Mucosa of gallbladder (tissue), 1 donor: ENCODE results near the gene GNE. TPM values are rescaled to one million over a fixed set of nuclear protein-coding genes. Genes with fewer than 3 reads are reported as not detected.
"Not testable (repeated sequence)": the region's sequence is repeated elsewhere in the genome, so short reads cannot be mapped to it uniquely, and the experiment has no call there.

ENCODE experiments used
- DNase-seq: peaks from one replicate; pipeline ENCODE4 v3.0.0-alpha.2; 2020; ENCODE audit warnings: low spot score
- total RNA-seq: library from RNA; stranded (reverse); gene quantifications from one replicate; pipeline ENCODE4 v1.2.1, GENCODE V29; 2021
- donor health status: DM: no; HTN: no; CAD: no.

Gene GNE, protein sequence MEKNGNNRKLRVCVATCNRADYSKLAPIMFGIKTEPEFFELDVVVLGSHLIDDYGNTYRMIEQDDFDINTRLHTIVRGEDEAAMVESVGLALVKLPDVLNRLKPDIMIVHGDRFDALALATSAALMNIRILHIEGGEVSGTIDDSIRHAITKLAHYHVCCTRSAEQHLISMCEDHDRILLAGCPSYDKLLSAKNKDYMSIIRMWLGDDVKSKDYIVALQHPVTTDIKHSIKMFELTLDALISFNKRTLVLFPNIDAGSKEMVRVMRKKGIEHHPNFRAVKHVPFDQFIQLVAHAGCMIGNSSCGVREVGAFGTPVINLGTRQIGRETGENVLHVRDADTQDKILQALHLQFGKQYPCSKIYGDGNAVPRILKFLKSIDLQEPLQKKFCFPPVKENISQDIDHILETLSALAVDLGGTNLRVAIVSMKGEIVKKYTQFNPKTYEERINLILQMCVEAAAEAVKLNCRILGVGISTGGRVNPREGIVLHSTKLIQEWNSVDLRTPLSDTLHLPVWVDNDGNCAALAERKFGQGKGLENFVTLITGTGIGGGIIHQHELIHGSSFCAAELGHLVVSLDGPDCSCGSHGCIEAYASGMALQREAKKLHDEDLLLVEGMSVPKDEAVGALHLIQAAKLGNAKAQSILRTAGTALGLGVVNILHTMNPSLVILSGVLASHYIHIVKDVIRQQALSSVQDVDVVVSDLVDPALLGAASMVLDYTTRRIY
- total RNA-seq = 24.6 TPM

DNA sequence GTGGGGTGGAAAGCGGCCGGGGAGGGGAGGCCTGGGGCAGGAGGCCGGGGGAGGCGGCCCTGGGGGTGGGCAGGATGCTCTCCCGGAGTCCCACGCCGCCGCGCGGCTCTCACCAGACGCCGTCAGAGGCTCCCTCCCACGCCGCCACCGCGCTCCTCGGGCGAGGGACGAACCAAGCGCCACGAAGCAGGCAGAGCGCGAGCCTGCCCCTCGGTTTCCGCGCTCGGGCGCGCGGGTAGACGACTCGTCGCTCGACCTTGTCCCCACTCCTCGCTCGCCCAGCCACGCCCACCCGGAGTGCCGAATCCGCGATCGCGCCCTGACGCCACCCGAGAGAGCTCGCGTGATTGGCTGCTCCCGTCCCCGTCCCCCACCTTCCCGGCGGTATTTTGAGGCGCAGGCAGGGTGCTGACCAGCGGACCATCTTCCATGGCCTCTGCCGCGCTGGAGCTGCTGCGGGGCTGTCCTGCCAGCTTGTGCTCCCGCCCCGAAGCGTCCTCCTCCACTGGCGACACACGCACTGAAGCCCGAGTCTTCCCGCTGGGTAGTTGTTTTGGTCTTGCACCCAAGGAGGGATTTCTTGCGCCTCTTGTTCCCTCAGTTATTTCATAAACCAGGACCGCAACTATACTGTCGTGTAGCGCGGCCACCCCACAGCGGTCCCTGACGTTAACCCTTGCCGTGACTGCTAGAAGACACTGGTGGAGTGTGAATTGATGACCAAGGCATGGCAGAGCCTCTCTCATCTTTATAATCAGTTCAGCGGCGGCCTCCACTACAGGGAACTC is at the start of gene GNE:
Gene GNE, minus strand, starts transcription at position 241 of the 788 bp plus-strand sequence. CDS start 9,093 bp downstream, outside the sequence.
- DNase-seq = peak; percentile 97

DNA sequence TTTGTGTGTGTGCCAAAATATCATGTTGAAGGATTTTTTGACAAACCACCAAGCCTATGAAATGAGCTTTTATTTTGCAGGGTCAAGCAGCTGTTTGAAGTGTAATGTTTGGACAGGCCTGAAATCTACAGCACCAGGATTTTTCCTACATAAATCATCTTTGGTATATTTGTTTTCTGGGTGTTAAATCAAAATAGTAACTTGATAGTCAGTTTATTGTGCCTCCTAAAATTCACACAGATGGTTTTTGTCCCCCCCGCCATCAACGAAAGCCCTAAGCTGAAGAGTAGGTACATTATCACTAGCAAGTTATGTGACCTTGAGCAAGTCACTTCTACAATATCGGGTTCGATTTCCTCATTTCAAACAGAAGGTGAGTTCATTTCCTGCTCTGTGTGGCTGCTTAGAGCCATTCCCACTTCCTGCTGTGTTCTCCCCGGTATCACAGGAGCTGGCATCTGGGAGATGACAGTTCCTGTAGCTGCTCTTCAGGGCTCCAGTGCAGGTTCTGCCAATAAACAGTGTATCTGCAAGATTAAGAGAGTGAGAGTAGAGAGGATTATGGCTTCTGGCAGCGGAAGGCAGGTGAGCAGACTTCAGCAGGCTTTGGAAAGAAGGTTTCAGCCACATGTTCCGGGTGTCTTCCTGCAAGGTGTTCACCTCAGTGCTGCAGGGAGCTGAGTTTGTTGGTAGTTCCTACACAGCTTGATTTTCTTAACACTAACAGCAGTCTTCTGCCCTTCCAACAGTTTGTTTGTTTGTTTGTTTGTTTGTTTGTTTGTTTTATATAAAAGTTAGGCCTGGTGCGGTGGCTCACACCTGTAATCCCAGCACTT is 48.4 kb upstream of the GNE start:
- no peak for DNase-seq

GRCh38 chr9:36304366-36304765 is 46.1 kb upstream of the GNE start:
- DNase-seq = not testable (repeated sequence)

- no peak for DNase-seq
Measured at GRCh38 chr9:36301227-36301626, 43.0 kb upstream of the GNE start.

GRCh38 chr9:36298566-36298965 is 40.3 kb upstream of the GNE start:
- no peak for DNase-seq

DNA sequence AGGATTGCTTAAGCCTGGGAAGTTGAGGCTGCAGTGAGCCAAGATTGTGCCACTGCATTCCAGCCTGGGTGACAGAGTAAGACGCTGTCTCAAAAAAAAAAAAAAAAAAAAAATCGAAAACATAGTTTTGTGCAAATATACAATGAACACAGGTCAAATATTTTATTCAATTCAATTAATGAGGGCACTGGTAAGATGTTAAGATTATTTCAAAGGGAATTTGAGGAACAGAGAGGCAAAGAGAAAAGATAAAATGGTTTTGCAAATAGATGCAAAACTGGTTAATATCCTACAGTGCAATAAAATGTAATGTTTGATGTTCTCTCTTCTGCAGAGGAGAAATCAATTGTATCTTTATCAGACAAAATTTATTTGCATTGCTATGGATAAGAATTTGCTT is 39.5 kb upstream of the GNE start:
- DNase-seq = no peak

GRCh38 chr9:36294996-36295395 is 36.7 kb upstream of the GNE start:
- DNase-seq = not testable (repeated sequence)

DNA sequence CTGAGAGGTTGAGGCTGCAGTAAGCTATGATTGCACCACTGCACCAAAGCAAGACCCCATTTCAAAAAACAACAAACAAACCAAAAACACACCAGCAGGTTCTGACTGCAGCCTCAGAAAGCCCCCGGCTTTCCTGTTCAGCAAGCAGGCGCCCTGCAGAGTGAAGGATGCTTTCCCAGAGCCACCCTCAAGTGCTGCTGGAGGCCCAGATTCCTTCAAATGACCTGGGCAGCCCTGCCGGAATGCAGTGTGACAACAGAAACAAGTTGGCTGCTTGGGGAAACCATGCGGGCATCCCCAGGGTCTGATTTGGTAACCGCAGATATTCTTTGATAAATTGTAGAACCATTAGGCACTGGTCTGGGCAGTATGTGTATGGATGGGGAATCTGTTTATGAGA is 35.7 kb upstream of the GNE start:
- no peak for DNase-seq

DNA sequence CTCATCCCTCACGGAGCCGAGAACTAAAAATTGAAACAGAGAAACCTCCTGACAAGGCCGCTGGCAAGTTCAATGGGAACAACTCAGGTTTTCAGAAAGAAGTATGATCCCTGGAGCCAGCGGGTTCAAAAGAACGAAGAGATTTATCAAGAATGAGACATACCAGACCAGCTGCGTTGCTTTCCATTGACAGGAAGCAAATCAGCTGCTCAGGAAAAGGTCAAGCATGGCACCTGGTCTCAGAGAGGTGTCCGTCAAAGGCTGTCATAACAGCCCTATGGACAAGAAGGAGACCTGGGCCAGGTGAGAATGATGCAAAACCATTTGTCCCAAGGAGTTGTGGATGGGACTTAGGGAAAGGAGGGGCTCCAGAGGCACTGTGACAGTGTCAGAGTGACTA is 34.9 kb upstream of the GNE start:
- DNase-seq = no peak

- DNase-seq = no peak
Measured at GRCh38 chr9:36292641-36293040, 34.4 kb upstream of the GNE start.

DNA sequence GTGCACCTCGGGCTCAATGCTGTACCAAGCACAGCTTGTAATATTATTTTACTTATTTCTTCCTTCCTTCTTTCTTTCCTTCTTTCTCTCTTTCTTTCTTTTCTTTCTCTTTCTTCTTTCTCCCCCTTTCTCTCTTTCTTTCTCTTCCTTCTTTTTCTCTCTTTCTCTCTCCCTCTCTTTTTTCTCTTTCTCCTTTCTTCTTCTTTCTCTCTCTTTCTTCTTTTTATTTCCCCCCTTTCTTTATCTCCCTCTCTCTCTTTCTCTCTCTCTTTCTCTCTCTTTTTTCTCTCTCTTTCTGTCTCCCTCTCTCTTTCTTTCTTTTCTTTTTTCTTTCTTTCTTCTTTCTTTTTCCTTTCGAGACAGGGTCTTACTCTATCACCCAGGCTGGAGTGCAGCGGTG is 32.7 kb upstream of the GNE start:
- no peak for DNase-seq

- no peak for DNase-seq
Measured at GRCh38 chr9:36289836-36290435, 31.7 kb upstream of the GNE start.

DNA sequence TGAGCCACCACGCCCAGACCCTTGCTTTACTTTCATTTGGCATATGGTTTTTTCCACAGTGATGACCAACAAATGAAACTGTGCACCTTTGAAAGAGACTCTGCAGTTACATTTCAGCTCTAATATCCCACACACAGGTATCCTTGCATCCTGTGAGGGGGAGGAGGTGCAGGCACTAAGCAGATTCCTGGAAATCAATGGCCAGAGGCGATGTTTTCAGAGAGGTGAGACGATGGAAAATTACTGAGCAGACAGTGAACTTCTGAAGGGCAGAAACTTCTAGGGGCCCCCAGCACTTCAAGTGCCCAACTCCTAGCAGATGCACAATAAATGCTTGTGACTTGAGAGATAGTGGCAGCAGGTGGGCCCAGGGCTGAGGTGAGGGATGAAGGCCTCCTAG is 29.8 kb upstream of the GNE start:
- DNase-seq = no peak

- no peak for DNase-seq
Measured at GRCh38 chr9:36286388-36286787, 28.1 kb upstream of the GNE start.

DNA sequence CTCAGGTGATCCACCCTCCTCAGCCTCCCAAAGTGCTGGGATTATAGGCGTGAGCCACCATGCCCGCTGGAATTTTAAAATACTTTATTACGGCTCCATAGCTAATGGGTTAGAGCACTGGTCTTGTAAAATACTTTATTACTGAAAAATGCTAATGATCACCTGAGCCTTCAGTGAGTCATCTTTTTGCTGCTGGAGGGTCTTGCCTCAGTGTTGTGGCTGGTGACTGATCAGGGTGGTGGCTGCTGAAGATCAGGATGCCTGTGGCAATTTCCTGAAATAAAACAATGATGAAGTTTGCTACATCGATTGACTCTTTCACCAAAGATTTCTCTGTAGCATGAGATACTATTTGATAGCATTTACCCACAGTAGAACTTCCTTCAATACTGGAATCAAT is 26.0 kb upstream of the GNE start:
- DNase-seq = no peak

GRCh38 chr9:36282275-36282674 is 24.0 kb upstream of the GNE start:
- no peak for DNase-seq

DNA sequence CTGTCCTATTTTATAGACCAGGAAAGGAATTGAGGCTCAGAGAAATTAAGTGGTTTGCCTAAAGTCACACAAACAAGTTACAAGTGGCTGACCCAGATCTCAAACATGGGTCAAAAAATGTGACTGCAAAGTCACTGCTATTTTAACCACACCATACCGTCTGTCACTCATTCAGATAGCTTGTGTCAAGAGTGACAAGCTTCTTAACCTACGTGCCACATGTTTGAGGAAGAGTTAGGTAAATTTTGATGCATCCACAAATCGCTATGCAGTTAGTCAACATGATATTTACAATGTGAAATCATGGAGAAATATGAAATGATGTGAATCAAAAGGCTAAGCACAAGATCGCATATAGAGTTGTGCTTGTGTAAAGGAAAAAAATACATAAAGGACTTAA is 22.7 kb upstream of the GNE start:
- no peak for DNase-seq

DNA sequence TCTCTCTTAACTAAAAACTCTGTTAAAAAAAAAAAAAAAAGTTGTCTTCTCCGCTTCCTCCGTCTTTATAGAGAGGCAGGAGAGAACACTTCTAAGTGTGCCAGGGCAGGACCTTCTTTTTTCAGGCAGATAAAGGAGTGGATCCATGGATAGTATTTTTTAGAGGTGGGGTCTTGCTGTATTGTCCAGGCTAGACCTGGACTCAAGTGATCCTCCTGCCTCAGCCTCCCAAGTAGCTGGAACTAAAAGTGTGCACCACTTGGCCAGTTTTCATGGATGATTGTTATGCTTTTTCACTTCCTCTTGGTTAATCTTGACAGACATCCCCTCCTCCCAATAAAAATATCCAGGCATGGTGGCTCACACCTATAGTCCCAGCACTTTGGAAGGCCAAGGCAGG is 20.0 kb upstream of the GNE start:
- DNase-seq = no peak

DNA sequence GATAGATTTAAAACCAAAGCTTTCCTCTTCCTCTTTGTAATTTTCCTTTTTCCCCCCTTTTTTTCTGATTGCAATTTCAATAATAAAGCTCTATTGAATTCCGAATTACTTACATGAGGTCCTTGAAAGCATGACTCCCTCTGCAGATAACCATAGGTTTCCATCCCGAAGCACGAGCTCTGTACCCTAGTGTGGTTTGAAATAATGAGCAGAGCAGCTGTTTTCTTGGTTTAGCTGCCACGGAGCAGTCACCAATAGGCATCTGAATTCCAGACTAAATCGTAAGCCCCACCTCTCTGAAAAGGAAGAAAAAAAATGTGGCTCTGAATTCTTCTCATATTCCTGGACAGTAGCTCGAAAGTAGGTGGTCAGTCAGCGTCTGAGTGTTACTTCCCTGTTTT is 18.5 kb upstream of the GNE start:
- peak; percentile 13 for DNase-seq

DNA sequence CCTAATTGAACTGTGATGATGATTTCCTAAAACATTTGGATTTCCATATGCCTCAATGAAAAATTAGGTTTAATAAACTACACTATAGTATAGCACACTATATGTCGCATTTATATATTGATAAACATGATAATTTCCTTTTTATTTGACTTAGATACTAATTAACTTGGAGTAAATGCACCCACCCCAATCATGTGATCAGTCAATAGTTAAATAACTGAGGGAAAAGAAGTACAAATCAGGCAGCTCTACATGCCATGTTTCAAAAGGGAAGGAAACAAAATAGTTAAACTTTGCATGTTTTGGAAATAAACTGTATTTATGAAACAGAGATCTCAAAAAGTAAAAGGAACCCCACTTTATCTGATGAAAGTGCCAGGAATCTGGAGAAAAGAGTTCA is 18.0 kb upstream of the GNE start:
- no peak for DNase-seq

DNA sequence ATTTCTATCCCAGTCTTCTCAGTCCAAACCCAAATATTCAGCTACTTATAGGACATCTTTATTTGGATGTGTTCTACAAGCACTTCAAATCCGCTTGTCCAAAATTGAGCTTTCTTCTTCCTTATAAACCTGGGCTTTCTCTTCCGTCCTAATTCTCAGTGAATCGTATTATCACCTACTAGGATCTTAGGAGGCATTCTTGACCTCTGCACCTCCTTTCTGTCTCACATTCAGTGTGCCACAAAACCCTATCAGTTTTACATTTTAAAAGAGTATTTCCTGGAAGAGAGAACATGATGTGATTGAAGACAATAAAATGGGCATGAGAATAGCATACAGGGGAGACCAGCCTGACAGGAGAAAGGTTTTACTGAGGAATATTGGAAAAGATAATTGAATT is 16.8 kb upstream of the GNE start:
- no peak for DNase-seq
